Nephron progenitor cell (in vitro differentiated cells): ENCODE data around the gene NLGN3.

Source experiments
- DNase-seq: peaks from one replicate; pipeline ENCODE4 v3.0.0; 2021
- H3K27ac Mint-ChIP-seq: 2 replicates; pipeline ENCODE4 v1.8.0; 2021; ENCODE audit warnings: mild to moderate bottlenecking, moderate library complexity, mixed read lengths
- H3K27me3 Mint-ChIP-seq: 2 replicates; pipeline ENCODE4 v1.8.0; 2021; ENCODE audit warnings: mild to moderate bottlenecking, low read depth, mixed read lengths; ENCODE audit not compliant: poor library complexity
- H3K36me3 Mint-ChIP-seq: 2 replicates; pipeline ENCODE4 v1.8.0; 2021; ENCODE audit warnings: low read depth, mixed read lengths
- H3K4me1 Mint-ChIP-seq: 2 replicates; pipeline ENCODE4 v1.8.0; 2021; ENCODE audit warnings: mixed read lengths
- H3K4me3 Mint-ChIP-seq: 2 replicates; pipeline ENCODE4 v1.8.0; 2021; ENCODE audit warnings: mild to moderate bottlenecking, moderate library complexity, mixed read lengths
- H3K9me3 Mint-ChIP-seq: 2 replicates; pipeline ENCODE4 v1.8.0; 2021; ENCODE audit warnings: mild to moderate bottlenecking, moderate library complexity, mixed read lengths
- CTCF ChIP-seq: fragments of 200-600 bp; sonication (generic); IDR thresholded peaks from 2 replicates; pipeline ENCODE4 v1.5.0; 2021; ENCODE audit warnings: antibody characterized with exemption

Gene NLGN3

GRCh38 chrX:71198066-71198465, 53.4 kb downstream of the NLGN3 start:
- no peak for TF ChIP-seq CTCF
- H3K27me3 Mint-ChIP-seq: peaks cover 2% of the 10 kb centered on the region
- H3K27ac Mint-ChIP-seq: no peak overlapping the region
- peaks cover 27% of the 10 kb centered on the region for H3K4me1 Mint-ChIP-seq
- no peak for DNase-seq
- no peaks in the 10 kb centered on the region for H3K36me3 Mint-ChIP-seq
- H3K9me3 Mint-ChIP-seq: peaks cover 44% of the 10 kb centered on the region
- no peak overlapping the region for H3K4me3 Mint-ChIP-seq

- DNase-seq: no peak
- Mint-ChIP-seq H3K27me3 (no peaks in the 10 kb centered on the region), H3K4me1 (peaks cover 27% of the 10 kb centered on the region), H3K36me3 (no peaks in the 10 kb centered on the region), H3K4me3 (no peak overlapping the region), H3K27ac (peak overlapping the region; percentile 11), H3K9me3 (peaks cover 38% of the 10 kb centered on the region)
- no peak for TF ChIP-seq CTCF
These were observed 54.8 kb downstream of the NLGN3 start for GRCh38 chrX:71199252-71200008.

GRCh38 chrX:71210816-71211215, 66.2 kb downstream of the NLGN3 start:
- Mint-ChIP-seq H3K27ac (no peak overlapping the region), H3K9me3 (peaks cover 54% of the 10 kb centered on the region), H3K36me3 (no peaks in the 10 kb centered on the region), H3K4me1 (peaks cover 11% of the 10 kb centered on the region), H3K4me3 (no peak overlapping the region), H3K27me3 (peaks cover 2% of the 10 kb centered on the region)
- DNase-seq: no peak
- no peak for TF ChIP-seq CTCF

- H3K9me3 Mint-ChIP-seq: peaks cover 61% of the 10 kb centered on the region
- no peak overlapping the region for H3K4me3 Mint-ChIP-seq
- DNase-seq: no peak
- peaks cover 28% of the 10 kb centered on the region for H3K4me1 Mint-ChIP-seq
- TF ChIP-seq CTCF: no peak
- no peak overlapping the region for H3K27ac Mint-ChIP-seq
- peaks cover 2% of the 10 kb centered on the region for H3K27me3 Mint-ChIP-seq
- no peaks in the 10 kb centered on the region for H3K36me3 Mint-ChIP-seq
These were observed 67.9 kb downstream of the NLGN3 start for GRCh38 chrX:71212536-71212935.

GRCh38 chrX:71214152-71214551, 69.5 kb downstream of the NLGN3 start:
- Mint-ChIP-seq H3K4me1 (peaks cover 31% of the 10 kb centered on the region), H3K27ac (no peak overlapping the region), H3K36me3 (no peaks in the 10 kb centered on the region), H3K27me3 (peaks cover 2% of the 10 kb centered on the region), H3K4me3 (no peak overlapping the region), H3K9me3 (peaks cover 57% of the 10 kb centered on the region)
- TF ChIP-seq CTCF: no peak
- DNase-seq: no peak
